Vagina (tissue), 2 donors: ENCODE measurements around the gene ANO6.

Source experiments
- CTCF ChIP-seq, 3 experiments: fragments of 450-650 bp in 2 of 3; fragments of 200-600 bp in 1 of 3; sonication (generic) in 1 of 3; IDR thresholded peaks; one replicate each; pipeline ENCODE4 v1.5.1; 2017 to 2019; ENCODE audit warnings: antibody characterized with exemption in 3 of 3, mild to moderate bottlenecking in 2 of 3, moderate library complexity in 2 of 3
- POLR2A ChIP-seq, 2 donors: fragments of 450-650 bp; IDR thresholded peaks; one replicate each; pipeline ENCODE4 v1.6.1; 2017; ENCODE audit warnings: antibody characterized with exemption in 2 of 2, mild to moderate bottlenecking in 2 of 2, moderate library complexity in 2 of 2
- POLR2AphosphoS5 ChIP-seq, 2 donors: sonication (generic); formaldehyde crosslinking; IDR thresholded peaks; one replicate each; pipeline ENCODE4 v1.9.0; 2017; ENCODE audit warnings: antibody characterized with exemption in 2 of 2, mild to moderate bottlenecking in 2 of 2, low read depth in 1 of 2; ENCODE audit not compliant: insufficient read depth in 1 of 2

GRCh38 chr12:45334396-45334795, 118.5 kb downstream of the ANO6 start:
- TF ChIP-seq CTCF (IDR thresholded peaks at IDR 0.05) = no peak
- no peak for TF ChIP-seq POLR2AphosphoS5 (IDR thresholded peaks at IDR 0.05; ENCODE audit: insufficient read depth in 1 of 2, low read depth in 1 of 2)
- no peak for TF ChIP-seq POLR2A (IDR thresholded peaks at IDR 0.05)
